Bronchus fibroblast of lung (primary cell): ENCODE results near the gene TPP2. TPM values are rescaled to one million over a fixed set of nuclear protein-coding genes. Genes with fewer than 3 reads are reported as not detected.

Source experiments
- total RNA-seq: library from RNA; depleted of rRNA; stranded (reverse); fragments of >200 nt; gene quantifications from 2 replicates; pipeline ENCODE4 v1.2.3, GENCODE V29; 2015

TPP2 gene
- total RNA-seq: 25.0 and 36.5 TPM in 2 replicates

DNA sequence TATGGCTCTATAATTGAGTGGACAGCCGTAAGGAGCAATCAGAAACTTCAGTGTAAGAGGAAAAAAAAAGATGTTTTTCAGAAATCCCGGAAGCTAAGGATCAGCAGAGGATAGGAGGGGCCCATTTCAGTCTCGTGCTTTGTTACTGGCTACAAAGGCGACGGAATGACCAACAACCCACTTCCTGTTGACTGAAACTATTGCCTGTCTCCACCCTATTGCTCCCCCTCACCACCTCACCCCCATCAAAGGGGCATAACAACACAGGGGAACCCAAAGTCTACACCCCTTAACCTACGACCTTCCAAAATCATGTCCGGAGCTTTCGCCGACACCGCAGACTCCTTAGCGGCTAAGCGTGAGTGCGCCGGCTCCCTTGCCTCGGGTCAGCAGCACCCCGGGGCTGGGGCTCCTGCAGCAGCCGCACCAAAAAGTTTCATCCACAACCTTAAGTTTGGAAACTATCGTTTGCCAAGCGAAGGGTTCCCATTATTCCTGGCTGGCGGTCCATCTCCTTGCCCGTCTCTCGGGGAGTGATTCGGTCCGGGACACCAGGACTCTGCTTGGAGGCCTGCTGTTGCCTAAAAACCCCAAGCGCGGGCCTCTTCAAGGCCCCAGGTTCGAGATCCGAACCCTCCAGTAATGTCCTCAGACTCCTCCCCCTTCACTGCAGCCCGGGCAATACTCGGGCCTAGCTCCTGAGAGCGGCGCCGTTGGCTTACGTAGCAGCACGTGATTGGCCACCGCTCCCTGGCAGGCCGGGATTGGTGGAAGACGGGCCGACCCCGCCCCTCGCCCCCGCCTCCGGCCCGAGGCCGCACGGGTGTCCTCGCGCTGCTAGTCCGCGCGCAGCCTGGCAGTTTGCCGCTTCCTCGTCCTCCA is at the start of gene TPP2:
TSS of gene TPP2 (plus strand) at position 840 of the 882 bp plus-strand sequence. CDS start 53 bp downstream, outside the sequence.

DNA sequence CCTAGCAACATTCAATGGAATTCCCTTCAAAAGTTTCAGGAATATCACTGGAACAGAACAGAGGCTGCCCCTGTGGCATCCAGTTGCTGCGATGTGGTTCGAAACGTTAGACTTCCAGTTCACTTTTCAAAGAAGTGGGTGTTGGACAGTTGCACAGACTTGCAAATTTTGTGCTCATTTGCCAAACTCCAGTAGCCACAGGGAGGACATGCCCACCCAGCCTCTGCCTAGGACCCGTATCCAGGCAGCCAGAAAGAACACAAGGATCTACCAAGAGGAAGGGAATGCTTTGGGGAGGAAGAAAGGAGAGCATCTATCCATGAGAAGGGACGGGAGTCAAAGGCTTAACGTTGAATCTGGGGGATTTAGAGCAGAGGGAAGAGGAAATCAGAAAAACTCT is 98.2 kb downstream of the TPP2 start, which contains the start of gene METTL21C:
TSS of gene METTL21C (minus strand) at position 108 of the 400 bp plus-strand sequence. CDS start 546 bp downstream, outside the sequence.

Other genes starting within 250 kb of the TPP2 start
- under 0.01 and 0.15 TPM in 2 replicates for gene FGF14, start 194.9 kb upstream of the TPP2 start, total RNA-seq
- gene METTL21C, start 98.1 kb downstream of the TPP2 start, total RNA-seq: not detected in 2 replicates
- 15.2 and 23.4 TPM in 2 replicates for gene TEX30, start 176.8 kb downstream of the TPP2 start, total RNA-seq
- 23.5 and 24.0 TPM in 2 replicates for gene POGLUT2, start 202.0 kb downstream of the TPP2 start, total RNA-seq
- gene BIVM, start 202.1 kb downstream of the TPP2 start, total RNA-seq: 15.6 and 19.2 TPM in 2 replicates
- 35.8 and 39.8 TPM in 2 replicates for gene ERCC5, start 249.0 kb downstream of the TPP2 start, total RNA-seq